Measurements from ENCODE around the gene B3GLCT. TPM values are rescaled to one million over a fixed set of nuclear protein-coding genes. Genes with fewer than 3 reads are reported as not detected.

The B3GLCT gene
- polyA plus RNA-seq, 1 of the 3 experiments (the other 2 are of a cell fraction): 2.4 TPM

DNA sequence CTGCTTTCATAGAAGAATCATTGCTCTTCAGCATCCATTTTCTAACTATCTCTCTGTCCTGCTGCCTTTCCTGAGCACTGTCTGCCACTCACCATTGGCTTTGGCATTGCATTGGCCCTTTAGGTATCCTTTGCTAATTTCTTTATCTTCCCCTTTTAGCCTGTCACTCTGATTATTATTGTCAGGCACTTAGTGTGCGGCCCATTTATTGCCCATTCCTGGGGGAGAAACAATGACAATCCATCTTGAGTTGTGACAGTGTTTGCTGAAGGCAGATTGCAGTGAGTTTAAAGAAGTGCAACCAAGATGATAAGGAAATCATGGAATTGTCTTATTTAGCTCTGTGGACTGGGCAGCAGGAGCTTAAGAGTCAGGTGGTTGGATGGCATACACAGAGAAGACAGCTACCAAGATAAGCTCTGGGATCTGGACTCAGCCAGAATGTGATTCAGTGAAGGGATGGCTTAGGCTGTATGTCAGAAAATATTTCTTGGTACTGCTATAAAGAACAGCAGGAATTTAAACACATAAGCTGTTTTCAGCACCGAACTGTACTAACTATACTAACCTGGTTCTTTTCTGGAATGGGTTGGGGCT is 25.3 kb downstream of the B3GLCT start:
- Histone ChIP-seq H3K27ac (ENCODE audit: low read depth in 2 of 2, low read length in 1 of 2) (no peak overlapping the region), H3K4me2 (no peak overlapping the region), H3K9me3 (no peaks in the 10 kb centered on the region), H3K9ac (no peak overlapping the region), H4K20me1 (ENCODE audit: insufficient read depth) (no peaks in the 10 kb centered on the region), H3F3A (replicated peaks; ENCODE audit: insufficient read depth) (peaks cover 3% of the 10 kb centered on the region), H3K9me2 (no peaks in the 10 kb centered on the region), H3K4me1 (ENCODE audit: control insufficient read depth in 1 of 2, insufficient read depth in 2 of 2, low read depth in 1 of 2, low read length in 1 of 2) (peaks cover 0 to 3% of the 10 kb centered on the region in 2 experiments; a peak in 3 of 4 replicates), H3K79me2 (ENCODE audit: insufficient read depth) (no peaks in the 10 kb centered on the region), H3K27me3 (ENCODE audit: insufficient read depth) (no peaks in the 10 kb centered on the region), H3K4me3 (ENCODE audit: low read depth in 2 of 2, low read length in 1 of 2) (no peak overlapping the region), H2AFZ (ENCODE audit: low read depth) (no peak overlapping the region), H3K36me3 (replicated peaks in 1 of 2; ENCODE audit: control insufficient read depth in 1 of 2, insufficient read depth in 2 of 2, low read length in 1 of 2) (no peaks in the 10 kb centered on the region)
- TF ChIP-seq, protein P1, sequence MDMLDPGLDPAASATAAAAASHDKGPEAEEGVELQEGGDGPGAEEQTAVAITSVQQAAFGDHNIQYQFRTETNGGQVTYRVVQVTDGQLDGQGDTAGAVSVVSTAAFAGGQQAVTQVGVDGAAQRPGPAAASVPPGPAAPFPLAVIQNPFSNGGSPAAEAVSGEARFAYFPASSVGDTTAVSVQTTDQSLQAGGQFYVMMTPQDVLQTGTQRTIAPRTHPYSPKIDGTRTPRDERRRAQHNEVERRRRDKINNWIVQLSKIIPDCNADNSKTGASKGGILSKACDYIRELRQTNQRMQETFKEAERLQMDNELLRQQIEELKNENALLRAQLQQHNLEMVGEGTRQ (IDR thresholded peaks at IDR 0.05; ENCODE audit: borderline replicate concordance, low read depth, low read length): no peak
- TF ChIP-seq, protein P2, sequence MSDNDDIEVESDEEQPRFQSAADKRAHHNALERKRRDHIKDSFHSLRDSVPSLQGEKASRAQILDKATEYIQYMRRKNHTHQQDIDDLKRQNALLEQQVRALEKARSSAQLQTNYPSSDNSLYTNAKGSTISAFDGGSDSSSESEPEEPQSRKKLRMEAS (IDR thresholded peaks at IDR 0.05; ENCODE audit: low read depth): no peak
- no peak for TF ChIP-seq NRF1 (IDR thresholded peaks at IDR 0.05; ENCODE audit: low read depth, low read length)
- TF ChIP-seq RAD21 (IDR thresholded peaks at IDR 0.05; ENCODE audit: low read length): no peak
- TF ChIP-seq NFIC (IDR thresholded peaks at IDR 0.05; ENCODE audit: borderline replicate concordance): no peak
- TF ChIP-seq, protein P3, sequence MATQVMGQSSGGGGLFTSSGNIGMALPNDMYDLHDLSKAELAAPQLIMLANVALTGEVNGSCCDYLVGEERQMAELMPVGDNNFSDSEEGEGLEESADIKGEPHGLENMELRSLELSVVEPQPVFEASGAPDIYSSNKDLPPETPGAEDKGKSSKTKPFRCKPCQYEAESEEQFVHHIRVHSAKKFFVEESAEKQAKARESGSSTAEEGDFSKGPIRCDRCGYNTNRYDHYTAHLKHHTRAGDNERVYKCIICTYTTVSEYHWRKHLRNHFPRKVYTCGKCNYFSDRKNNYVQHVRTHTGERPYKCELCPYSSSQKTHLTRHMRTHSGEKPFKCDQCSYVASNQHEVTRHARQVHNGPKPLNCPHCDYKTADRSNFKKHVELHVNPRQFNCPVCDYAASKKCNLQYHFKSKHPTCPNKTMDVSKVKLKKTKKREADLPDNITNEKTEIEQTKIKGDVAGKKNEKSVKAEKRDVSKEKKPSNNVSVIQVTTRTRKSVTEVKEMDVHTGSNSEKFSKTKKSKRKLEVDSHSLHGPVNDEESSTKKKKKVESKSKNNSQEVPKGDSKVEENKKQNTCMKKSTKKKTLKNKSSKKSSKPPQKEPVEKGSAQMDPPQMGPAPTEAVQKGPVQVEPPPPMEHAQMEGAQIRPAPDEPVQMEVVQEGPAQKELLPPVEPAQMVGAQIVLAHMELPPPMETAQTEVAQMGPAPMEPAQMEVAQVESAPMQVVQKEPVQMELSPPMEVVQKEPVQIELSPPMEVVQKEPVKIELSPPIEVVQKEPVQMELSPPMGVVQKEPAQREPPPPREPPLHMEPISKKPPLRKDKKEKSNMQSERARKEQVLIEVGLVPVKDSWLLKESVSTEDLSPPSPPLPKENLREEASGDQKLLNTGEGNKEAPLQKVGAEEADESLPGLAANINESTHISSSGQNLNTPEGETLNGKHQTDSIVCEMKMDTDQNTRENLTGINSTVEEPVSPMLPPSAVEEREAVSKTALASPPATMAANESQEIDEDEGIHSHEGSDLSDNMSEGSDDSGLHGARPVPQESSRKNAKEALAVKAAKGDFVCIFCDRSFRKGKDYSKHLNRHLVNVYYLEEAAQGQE (IDR thresholded peaks at IDR 0.05; ENCODE audit: low read depth, low read length): no peak
- no peak for TF ChIP-seq TEAD4 (IDR thresholded peaks at IDR 0.05; ENCODE audit: borderline replicate concordance, insufficient read depth)
- 82% methylated on average over 2 of the region's 2 CpGs for WGBS (ENCODE audit: low lambda C conversion rate)
- no peak for DNase-seq
- ChIA-PET POLR2A (no interaction called here), CTCF (interaction anchor here (5.1 to 26.3 kb wide), 2 partner anchors 11 to 200 kb away, joined by 40 to 383 read pairs; no protein-coding TSS in a partner anchor)

DNA sequence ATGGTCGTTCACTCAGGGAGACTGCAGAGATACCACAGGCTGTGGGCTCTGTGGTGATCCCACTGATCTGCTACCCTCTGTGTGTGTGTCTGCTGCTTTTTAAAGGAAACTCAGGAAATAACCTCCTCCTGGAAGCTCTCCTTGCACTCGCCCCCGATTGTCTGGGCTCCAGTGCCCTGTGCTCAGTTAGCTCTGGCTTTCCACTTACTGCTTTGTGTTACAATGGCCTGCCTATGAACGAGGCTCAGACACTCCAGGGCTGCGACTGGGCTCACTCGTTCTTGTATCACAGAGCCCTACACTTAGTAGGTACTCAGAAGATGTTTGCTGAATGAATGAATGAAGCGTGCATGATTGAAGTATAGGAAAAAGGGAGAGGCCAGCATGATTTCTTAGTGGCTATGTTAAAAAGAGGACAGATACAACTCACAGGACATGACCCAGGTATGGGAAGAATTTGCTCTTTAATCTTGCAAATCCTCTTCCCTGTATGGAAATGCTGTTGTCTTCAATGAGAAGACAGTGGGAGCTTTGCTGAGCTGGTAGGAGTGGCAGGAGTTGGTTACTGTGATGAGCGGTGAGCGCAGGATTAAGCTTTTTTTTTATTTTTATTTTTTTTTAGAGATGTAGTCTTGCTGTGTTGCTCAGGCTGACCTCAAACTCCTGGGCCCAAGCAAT is 26.4 kb downstream of the B3GLCT start:
- POLR2A ChIA-PET: no interaction called here

More for the DNA sequence above, 26.4 kb downstream of the B3GLCT start:
- Histone ChIP-seq H3K27me3 (ENCODE audit: insufficient read depth) (no peaks in the 10 kb centered on the region), H3K36me3 (replicated peaks in 1 of 2; ENCODE audit: control insufficient read depth in 1 of 2, insufficient read depth in 2 of 2, low read length in 1 of 2) (no peaks in the 10 kb centered on the region), H3F3A (replicated peaks; ENCODE audit: insufficient read depth) (peaks cover 3% of the 10 kb centered on the region), H3K79me2 (ENCODE audit: insufficient read depth) (no peaks in the 10 kb centered on the region), H3K4me1 (ENCODE audit: control insufficient read depth in 1 of 2, insufficient read depth in 2 of 2, low read depth in 1 of 2, low read length in 1 of 2) (peaks cover 0 to under 1% of the 10 kb centered on the region in 2 experiments; a peak in 3 of 4 replicates), H3K9me3 (no peaks in the 10 kb centered on the region), H3K4me3 (ENCODE audit: low read depth in 2 of 2, low read length in 1 of 2) (no peak overlapping the region), H3K9ac (no peak overlapping the region), H3K4me2 (no peak overlapping the region), H3K27ac (ENCODE audit: low read depth in 2 of 2, low read length in 1 of 2) (no peak overlapping the region), H2AFZ (ENCODE audit: low read depth) (no peak overlapping the region), H4K20me1 (ENCODE audit: insufficient read depth) (no peaks in the 10 kb centered on the region), H3K9me2 (no peaks in the 10 kb centered on the region)
- whole genome bisulfite sequencing (ENCODE audit: low lambda C conversion rate): 93% methylated on average over 9 of the region's 9 CpGs
- TF ChIP-seq RFX5 (IDR thresholded peaks at IDR 0.05; ENCODE audit: low read length) (no peak), CHD2 (IDR thresholded peaks at IDR 0.05; ENCODE audit: low read length, partially characterized antibody) (no peak), JUND (IDR thresholded peaks at IDR 0.05) (no peak), NRF1 (IDR thresholded peaks at IDR 0.05; ENCODE audit: low read depth, low read length) (no peak), RXRA (IDR thresholded peaks at IDR 0.05; ENCODE audit: borderline replicate concordance, low read depth) (no peak), EP300 (IDR thresholded peaks at IDR 0.05; ENCODE audit: borderline replicate concordance in 1 of 2, low read depth in 1 of 2, low read length in 1 of 2) (no peak), MXI1 (IDR thresholded peaks at IDR 0.05; ENCODE audit: low read depth, low read length) (no peak), POLR2AphosphoS5 (IDR thresholded peaks at IDR 0.05; ENCODE audit: low read depth, low read length) (no peak), TAF1 (IDR thresholded peaks at IDR 0.05; ENCODE audit: borderline replicate concordance, low read depth, low read length) (no peak)
- CTCF ChIA-PET: interaction anchor here (0.9 to 26.3 kb wide), 3 partner anchors 10 to 571 kb away, joined by 3 to 383 read pairs (median 40); no protein-coding TSS in a partner anchor
- DNase-seq: no peak
